Mucosa of descending colon (tissue), 3 donors: ENCODE measurements around the gene AHCYL2. TPM values are rescaled to one million over a fixed set of nuclear protein-coding genes. Genes with fewer than 3 reads are reported as not detected.

ENCODE experiments used
- ATAC-seq: fragments of 200-7000 bp; cut with Tn5 transposase; one replicate; pipeline ENCODE4 v1.9.1; 2020; ENCODE audit warnings: mild to moderate bottlenecking, moderate library complexity
- DNase-seq, 3 donors: peaks; one replicate each; pipeline ENCODE4 v3.0.0-alpha.2; 2020
- H3K36me3 ChIP-seq: fragments of 200-600 bp; one replicate; pipeline ENCODE4 v1.8.0; 2021; ENCODE audit warnings: low read depth, mild to moderate bottlenecking
- H3K4me1 ChIP-seq: fragments of 200-600 bp; one replicate; pipeline ENCODE4 v1.8.0; 2021; ENCODE audit warnings: low read depth, mild to moderate bottlenecking
- H3K4me3 ChIP-seq: fragments of 200-600 bp; one replicate; pipeline ENCODE4 v1.8.0; 2021; ENCODE audit warnings: mild to moderate bottlenecking
- H3K9me3 ChIP-seq: fragments of 200-600 bp; one replicate; pipeline ENCODE4 v1.8.0; 2021; ENCODE audit warnings: mild to moderate bottlenecking
- intact Hi-C, 2 donors: fragments of 100-400 bp; cut with DNase I in 1 of 2; cut with micrococcal nuclease in 1 of 2; formaldehyde crosslinking; loops; one replicate each; pipeline versions ENCODE4 v1.11.0 to v1.11.1; 2022; cut with DNase I, micrococcal nuclease
- total RNA-seq, 3 donors: library from RNA; stranded (reverse); fragmentation: NEBNext Ultra II Directional in 2 of 3; extraction: Animal tissue kit (Norgen Biotek cat#: 25700) in 2 of 3; gene quantifications; one replicate each; pipeline versions ENCODE4 v1.2.1 to v1.2.4, GENCODE V29; 2021 to 2023
- TF ChIP-seq, protein P1 (sequence below): fragments of 200-600 bp; IDR thresholded peaks from one replicate; pipeline ENCODE4 v1.8.0; 2022; ENCODE audit warnings: antibody characterized with exemption, mild to moderate bottlenecking
- donor health status: DM: no; HTN: no; CAD: no; lungs with moderate emphysema.
- donor health status: DM: no; HTN: no; CAD: no.
- donor health status: DM: no; HTN: yes; CAD: no.

The AHCYL2 gene
- total RNA-seq, 3 donors from 2014 or later, result 215 to 717 (median 467) TPM

DNA sequence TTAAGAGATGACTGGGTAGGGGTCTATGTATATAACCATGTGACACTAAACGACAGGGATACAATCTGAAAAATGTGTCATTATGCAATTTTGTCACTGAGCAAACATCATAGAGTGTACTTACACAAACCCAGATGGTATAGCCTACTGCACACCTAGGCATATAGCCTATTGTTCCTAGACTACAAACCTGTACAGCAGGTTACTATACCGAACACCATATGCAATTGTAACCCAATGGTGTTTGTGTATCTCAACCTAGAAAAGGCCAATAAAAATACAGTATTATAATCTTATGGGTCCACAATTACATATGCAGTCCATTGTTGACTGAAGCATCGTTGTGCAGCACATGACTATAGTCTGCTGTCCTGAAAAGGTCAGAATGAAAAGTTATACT lies 232.3 kb downstream of the AHCYL2 start:
- H3K4me3 ChIP-seq, result no peak overlapping the region
- no peaks in the 10 kb centered on the region for H3K9me3 ChIP-seq
- no peaks in the 10 kb centered on the region for H3K4me1 ChIP-seq
- DNase-seq, result no peak
- intact Hi-C loops, result no loop called here
- ATAC-seq, result peak; percentile 71
- TF ChIP-seq, protein P1, sequence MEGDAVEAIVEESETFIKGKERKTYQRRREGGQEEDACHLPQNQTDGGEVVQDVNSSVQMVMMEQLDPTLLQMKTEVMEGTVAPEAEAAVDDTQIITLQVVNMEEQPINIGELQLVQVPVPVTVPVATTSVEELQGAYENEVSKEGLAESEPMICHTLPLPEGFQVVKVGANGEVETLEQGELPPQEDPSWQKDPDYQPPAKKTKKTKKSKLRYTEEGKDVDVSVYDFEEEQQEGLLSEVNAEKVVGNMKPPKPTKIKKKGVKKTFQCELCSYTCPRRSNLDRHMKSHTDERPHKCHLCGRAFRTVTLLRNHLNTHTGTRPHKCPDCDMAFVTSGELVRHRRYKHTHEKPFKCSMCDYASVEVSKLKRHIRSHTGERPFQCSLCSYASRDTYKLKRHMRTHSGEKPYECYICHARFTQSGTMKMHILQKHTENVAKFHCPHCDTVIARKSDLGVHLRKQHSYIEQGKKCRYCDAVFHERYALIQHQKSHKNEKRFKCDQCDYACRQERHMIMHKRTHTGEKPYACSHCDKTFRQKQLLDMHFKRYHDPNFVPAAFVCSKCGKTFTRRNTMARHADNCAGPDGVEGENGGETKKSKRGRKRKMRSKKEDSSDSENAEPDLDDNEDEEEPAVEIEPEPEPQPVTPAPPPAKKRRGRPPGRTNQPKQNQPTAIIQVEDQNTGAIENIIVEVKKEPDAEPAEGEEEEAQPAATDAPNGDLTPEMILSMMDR, result no peak
- H3K36me3 ChIP-seq, result no peaks in the 10 kb centered on the region

DNA sequence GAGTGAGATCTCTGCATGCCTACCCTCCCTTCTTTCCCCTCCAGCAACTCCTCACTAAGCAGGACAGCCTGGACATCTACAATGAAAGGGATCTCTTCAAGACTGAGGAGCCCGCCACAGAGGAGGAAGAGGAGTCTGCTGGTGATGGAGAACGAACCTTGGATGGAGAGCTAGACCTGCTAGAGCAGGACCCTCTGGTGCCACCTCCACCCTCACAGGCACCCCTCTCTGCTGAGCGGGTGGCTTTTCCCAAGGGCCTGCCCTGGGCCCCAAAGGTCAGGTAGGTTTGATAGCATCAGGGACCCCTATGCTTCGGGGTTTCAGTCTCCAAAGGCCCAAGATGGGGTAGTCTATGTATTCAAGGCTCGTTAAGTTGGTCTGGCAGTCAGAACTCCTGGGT lies 233.3 kb downstream of the AHCYL2 start:
- DNase-seq, result no peak
- TF ChIP-seq, protein P1, result no peak
- no peaks in the 10 kb centered on the region for H3K4me1 ChIP-seq
- H3K9me3 ChIP-seq, result no peaks in the 10 kb centered on the region
- no peak overlapping the region for H3K4me3 ChIP-seq
- no peaks in the 10 kb centered on the region for H3K36me3 ChIP-seq
- intact Hi-C loops, result no loop called here
- no peak for ATAC-seq

GRCh38 chr7:129461809-129462208 lies 237.0 kb downstream of the AHCYL2 start:
- Histone ChIP-seq H3K4me1 (no peaks in the 10 kb centered on the region), H3K9me3 (no peaks in the 10 kb centered on the region), H3K36me3 (no peaks in the 10 kb centered on the region), H3K4me3 (no peak overlapping the region)
- DNase-seq (no peak), ATAC-seq (no peak)
- TF ChIP-seq, protein P1, result no peak
- intact Hi-C loops, result no loop called here

DNA sequence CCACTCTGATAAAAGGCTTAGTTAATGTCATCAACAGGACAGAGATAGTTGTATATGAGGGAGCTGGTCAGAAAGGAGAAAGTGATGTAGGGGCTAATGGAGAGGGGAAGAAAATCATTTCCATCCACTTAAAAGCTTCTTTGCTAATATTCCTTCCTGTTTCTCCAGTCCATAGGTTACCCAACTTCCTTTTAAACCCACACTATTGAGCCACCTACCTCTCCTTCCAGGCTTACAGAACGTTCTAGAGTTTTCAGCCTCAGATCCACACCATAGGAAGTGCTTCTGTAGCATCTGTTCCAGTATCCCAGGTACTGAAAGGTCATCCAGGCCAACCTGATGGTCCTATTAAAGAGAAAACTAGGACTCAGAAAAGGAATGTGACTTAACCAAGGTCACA lies 237.6 kb downstream of the AHCYL2 start:
- Histone ChIP-seq H3K4me1 (no peaks in the 10 kb centered on the region), H3K9me3 (no peaks in the 10 kb centered on the region), H3K36me3 (no peaks in the 10 kb centered on the region), H3K4me3 (no peak overlapping the region)
- intact Hi-C loops, result no loop called here
- ATAC-seq (no peak), DNase-seq (no peak)
- TF ChIP-seq, protein P1, result no peak

- DNase-seq, result no peak
- Histone ChIP-seq H3K36me3 (no peaks in the 10 kb centered on the region), H3K9me3 (no peaks in the 10 kb centered on the region), H3K4me3 (no peak overlapping the region), H3K4me1 (no peaks in the 10 kb centered on the region)
- intact Hi-C loops, result no loop called here
- TF ChIP-seq, protein P1, result no peak
- ATAC-seq, result no peak
Observed at GRCh38 chr7:129464194-129464593, 239.4 kb downstream of the AHCYL2 start.

GRCh38 chr7:129465080-129465479 lies 240.2 kb downstream of the AHCYL2 start:
- TF ChIP-seq, protein P1, result no peak
- intact Hi-C loops, result no loop called here

More at GRCh38 chr7:129465080-129465479, 240.2 kb downstream of the AHCYL2 start:
- DNase-seq (no peak), ATAC-seq (no peak)
- H3K4me3 ChIP-seq, result no peak overlapping the region
- no peaks in the 10 kb centered on the region for H3K9me3 ChIP-seq
- no peaks in the 10 kb centered on the region for H3K36me3 ChIP-seq
- no peaks in the 10 kb centered on the region for H3K4me1 ChIP-seq
